MG63 (cell line): Measurements from ENCODE around the gene PRKRIP1. TPM values are rescaled to one million over a fixed set of nuclear protein-coding genes. Genes with fewer than 3 reads are reported as not detected.
A peak's percentile ranks its signal among the peaks of the same experiment; 100 is the strongest.
"Not testable (repeated sequence)": the region's sequence is repeated elsewhere in the genome, so short reads cannot be mapped to it uniquely, and the experiment has no call there.

Experiments used
- DNase-seq: peaks from one replicate; pipeline ENCODE4 v3.0.0-alpha.2; 2020
- H3K27me3 ChIP-seq: fragments of 250-450 bp; sonication (Bioruptor Pico); 2 replicates; pipeline ENCODE4 v1.5.1; 2020; ENCODE audit warnings: mild to moderate bottlenecking, moderate library complexity
- H3K36me3 ChIP-seq: fragments of 250-450 bp; sonication (Bioruptor Pico); 2 replicates; pipeline ENCODE4 v1.5.1; 2020; ENCODE audit warnings: mild to moderate bottlenecking, moderate library complexity
- H3K4me3 ChIP-seq: fragments of 250-450 bp; sonication (Bioruptor Pico); 2 replicates; pipeline ENCODE4 v1.5.1; 2020; ENCODE audit warnings: mild to moderate bottlenecking, moderate library complexity
- H3K9me3 ChIP-seq: fragments of 250-450 bp; sonication (Bioruptor Pico); 2 replicates; pipeline ENCODE4 v1.5.1; 2020; ENCODE audit warnings: mild to moderate bottlenecking, moderate library complexity
- total RNA-seq: library from RNA; depleted of rRNA; stranded (reverse); fragments of >200 nt; shearing (Covaris generic); gene quantifications from 2 replicates; pipeline ENCODE4 v1.2.3, GENCODE V29; 2014; ENCODE audit warnings: low replicate concordance

PRKRIP1 gene
- total RNA-seq, 1 experiment from 2014 or later, result 16.2 TPM

DNA sequence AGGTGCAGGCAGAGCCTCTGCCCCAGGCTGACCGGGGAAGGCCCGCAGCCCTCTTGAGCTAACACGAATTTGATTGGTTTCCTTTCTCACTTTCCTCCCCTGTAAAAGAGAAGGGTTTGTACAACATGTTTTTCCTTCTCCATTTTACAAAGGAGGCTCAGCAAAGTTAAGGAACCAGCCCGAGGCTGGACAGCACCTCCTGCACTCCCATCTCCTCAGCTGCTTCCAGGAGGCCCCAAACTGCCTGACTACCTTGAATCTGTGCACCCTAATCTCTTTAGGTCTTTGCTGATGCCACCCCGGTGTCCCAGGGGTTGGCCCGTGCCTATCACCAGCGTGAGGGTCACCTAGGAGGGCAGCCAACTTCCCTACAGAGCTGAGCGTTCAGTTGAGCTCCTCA is 64.3 kb downstream of the PRKRIP1 start:
- no peak overlapping the region for H3K4me3 ChIP-seq
- no peaks in the 10 kb centered on the region for H3K36me3 ChIP-seq
- no peaks in the 10 kb centered on the region for H3K9me3 ChIP-seq
- H3K27me3 ChIP-seq, result no peaks in the 10 kb centered on the region
- no peak for DNase-seq

DNA sequence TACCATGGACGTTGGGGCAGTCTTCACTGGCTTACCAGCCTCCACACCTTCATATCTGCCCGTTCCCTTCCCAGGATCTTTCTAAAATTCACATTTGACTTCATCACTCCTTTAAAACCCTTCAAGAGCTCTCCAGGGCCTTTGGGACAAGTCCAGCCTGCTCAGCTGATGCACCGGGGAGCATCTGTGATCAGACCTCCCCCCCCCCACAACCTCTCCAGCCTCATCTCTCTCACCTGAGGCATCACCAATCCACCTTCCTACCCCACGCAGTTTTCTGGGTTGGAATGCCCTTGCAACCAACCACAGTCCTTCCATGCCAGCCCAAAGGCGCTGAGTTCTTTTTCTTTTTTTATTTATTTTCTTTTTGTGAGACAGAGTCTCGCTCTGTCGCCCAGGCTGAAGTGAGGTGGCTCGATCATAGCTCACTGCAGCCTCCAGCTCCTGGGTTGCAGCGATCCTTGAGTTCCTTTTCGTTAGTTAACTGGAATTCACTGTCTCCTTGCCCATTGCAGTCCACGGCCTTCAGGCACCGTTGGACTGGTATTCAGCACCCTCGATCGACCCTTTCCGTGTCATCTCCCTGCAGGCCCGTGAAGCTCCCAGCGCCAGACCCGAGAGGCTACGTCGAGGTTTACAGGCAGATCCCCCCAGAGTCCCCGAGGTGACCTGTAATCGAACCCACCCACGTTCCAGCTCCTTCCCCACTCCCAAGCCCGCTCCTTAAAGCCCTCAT is 67.8 kb downstream of the PRKRIP1 start:
- Histone ChIP-seq H3K9me3 (no peaks in the 10 kb centered on the region), H3K4me3 (peak overlapping the region; percentile 83), H3K36me3 (no peaks in the 10 kb centered on the region), H3K27me3 (no peaks in the 10 kb centered on the region)
- no peak for DNase-seq

DNA sequence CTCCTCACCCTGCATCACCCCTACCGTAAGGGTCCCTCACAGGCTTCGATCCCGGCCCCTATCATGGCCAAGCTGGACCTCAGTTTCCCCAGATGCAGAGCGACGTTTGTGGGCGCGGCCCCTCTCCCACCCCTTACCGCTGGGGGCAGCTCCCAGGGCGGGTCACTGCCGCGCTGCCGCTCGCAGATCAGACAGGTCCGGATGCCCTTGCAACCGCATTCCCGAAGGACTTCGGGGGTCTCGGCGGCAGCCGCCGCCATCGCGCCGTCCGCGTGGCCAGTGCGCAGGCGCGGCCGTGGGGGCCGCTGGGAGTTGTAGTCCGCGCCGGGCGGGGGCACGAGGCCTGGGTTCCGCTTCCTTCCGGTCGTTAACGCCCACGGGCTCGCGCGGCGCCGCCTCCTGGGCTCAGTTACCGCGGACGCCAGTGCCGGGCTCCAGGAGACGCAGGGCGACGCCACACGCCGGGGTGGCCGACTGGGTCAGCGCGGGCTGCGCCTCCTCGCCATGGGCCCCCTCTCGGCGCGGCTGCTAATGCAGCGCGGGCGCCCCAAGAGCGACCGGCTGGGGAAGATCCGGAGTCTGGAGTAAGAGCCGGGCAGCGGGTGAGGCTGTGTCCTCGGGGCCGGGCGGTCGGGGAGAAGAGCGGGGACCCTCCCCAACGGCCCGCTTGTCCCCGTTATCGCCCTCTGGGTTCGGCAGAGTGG is 68.6 kb downstream of the PRKRIP1 start, which contains the start of the genes ALKBH4 and LRWD1:
Gene ALKBH4, minus strand, starts transcription at position 287 of the 704 bp plus-strand sequence. Its CDS starts 27 bp downstream, at position 260.
Gene LRWD1, plus strand, starts transcription at position 408 of the 704 bp plus-strand sequence. Its CDS starts 97 bp downstream, at position 505.
- DNase-seq, result peak; percentile 89
- Histone ChIP-seq H3K9me3 (no peaks in the 10 kb centered on the region), H3K36me3 (no peaks in the 10 kb centered on the region), H3K27me3 (no peaks in the 10 kb centered on the region), H3K4me3 (peak within 1 kb of the TSS; percentile 83)

DNA sequence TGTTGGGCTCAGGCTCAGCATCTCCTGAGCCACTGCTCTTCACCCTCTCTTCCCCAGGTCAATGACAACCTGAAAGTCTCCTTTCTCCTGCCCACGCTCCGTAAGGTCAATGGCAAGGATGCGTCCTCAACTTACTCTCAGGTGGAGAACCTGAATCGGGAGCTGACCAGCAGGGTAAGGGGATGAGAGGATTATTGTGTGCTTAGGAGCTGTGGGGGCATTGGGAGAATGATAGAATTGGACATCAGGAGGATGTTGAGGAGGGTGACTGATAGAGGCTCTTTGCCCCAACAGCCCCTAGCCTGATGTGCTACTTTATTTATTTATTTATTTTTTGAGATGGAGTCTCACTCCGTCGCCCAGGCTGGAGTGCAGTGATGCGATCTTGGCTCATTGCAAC is 69.9 kb downstream of the PRKRIP1 start:
- DNase-seq, result no peak
- Histone ChIP-seq H3K4me3 (no peak overlapping the region), H3K36me3 (no peaks in the 10 kb centered on the region), H3K27me3 (no peaks in the 10 kb centered on the region), H3K9me3 (no peaks in the 10 kb centered on the region)

DNA sequence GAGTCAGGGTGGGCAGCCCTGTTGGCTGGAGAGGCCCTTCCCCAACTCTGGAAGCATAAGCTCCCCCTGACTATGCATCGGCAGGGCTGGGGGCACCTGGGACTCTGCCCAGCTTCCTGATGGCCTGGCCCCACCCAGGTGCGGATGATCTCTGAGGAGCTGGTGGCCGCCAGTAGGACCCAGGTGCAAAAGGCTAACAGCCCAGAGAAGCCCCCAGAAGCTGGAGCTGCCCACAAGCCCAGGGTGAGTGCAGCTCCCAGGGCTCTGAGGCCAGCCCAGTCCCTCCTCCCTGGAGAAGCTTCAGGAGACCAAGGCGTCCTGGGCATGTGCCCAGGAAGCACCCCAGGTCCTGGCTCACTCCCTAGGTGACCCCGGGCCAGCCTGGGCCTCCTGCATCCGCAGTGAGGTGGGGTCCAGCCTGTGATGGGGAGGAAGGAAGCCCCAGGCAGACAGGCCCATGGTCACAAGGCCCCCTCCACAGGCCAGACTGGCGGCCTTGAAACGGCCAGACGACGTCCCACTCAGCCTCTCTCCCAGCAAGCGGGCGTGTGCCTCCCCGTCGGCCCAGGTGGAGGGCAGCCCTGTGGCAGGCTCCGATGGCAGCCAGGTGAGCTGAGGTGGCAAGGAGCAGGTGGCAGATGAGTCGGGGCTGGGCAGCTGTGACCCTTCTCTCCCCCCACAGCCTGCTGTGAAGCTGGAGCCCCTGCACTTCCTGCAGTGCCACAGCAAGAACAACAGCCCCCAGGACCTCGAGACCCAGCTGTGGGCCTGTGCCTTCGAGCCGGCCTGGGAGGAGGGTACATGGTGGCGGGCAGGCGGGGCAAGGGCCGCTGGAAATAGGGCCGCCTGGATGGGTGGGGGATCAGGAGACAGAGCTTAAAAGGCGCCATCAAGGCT is 71.7 kb downstream of the PRKRIP1 start:
- no peaks in the 10 kb centered on the region for H3K27me3 ChIP-seq
- H3K9me3 ChIP-seq, result no peaks in the 10 kb centered on the region
- no peak for DNase-seq
- peaks cover 3% of the 10 kb centered on the region; the same call in 1 of the 2 replicates for H3K36me3 ChIP-seq
- H3K4me3 ChIP-seq, result no peak overlapping the region

DNA sequence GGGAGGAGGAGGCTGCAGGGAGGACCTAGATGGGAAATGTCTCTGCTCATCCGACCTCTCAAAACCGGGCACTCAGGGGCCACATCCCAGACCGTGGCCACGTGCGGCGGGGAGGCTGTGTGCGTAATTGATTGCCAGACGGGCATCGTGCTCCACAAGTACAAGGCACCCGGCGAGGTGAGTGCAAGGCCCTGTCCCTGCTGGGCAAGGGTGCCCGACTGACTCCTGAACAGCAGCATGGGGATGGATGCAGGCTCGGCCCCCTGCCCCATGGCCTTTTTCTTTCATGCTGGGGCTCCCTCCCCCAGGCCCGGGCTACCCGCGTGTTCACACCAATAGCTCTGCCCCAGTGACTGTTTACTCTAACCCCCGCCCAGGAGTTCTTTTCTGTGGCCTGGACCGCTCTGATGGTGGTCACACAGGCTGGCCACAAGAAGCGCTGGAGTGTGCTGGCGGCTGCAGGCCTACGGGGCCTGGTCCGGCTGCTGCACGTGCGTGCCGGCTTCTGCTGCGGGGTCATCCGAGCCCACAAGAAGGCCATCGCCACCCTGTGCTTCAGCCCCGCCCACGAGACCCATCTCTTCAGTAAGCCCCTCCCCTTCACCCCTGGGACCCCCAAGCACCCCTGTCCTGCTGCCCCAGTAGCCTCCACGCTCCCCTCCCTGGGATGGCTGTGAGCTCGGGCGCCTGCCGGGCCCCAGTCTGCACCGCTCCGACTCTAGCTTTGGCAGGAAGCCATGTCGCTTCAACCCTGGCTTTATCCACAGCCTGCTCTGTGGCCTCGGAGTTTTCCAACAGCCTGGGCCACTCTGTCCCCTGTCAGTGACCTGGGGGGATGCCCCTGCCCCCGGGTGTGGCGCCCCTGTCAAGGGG is 72.6 kb downstream of the PRKRIP1 start:
- Histone ChIP-seq H3K27me3 (no peaks in the 10 kb centered on the region), H3K4me3 (no peak overlapping the region), H3K36me3 (peaks cover 3% of the 10 kb centered on the region; the same call in 1 of the 2 replicates), H3K9me3 (no peaks in the 10 kb centered on the region)
- no peak for DNase-seq

DNA sequence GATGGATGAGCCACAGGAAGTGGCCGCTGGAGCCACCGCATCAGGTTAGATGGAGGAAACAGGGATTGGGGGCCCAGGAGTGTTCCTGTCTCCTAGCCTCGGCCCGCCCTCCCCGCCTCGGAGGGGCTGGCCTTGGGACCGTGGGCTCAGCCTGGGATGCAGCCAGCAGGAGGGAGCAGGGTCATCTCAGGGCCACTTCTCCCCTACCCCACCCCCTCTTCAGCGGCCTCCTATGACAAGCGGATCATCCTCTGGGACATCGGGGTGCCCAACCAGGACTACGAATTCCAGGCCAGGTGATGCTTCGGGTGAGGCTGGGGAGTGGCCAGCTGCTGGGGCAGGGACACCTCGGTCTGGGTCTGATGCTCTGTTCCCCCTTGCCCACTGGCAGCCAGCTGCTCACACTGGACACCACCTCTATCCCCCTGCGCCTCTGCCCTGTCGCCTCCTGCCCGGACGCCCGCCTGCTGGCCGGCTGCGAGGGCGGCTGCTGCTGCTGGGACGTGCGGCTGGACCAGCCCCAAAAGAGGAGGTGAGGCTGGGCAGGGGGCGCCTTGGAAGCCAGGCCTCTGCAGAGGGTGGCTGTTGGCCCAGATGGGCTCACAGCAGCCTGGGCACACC is 73.3 kb downstream of the PRKRIP1 start:
- peaks cover 3% of the 10 kb centered on the region; the same call in 1 of the 2 replicates for H3K36me3 ChIP-seq
- H3K27me3 ChIP-seq, result no peaks in the 10 kb centered on the region
- no peaks in the 10 kb centered on the region for H3K9me3 ChIP-seq
- no peak overlapping the region for H3K4me3 ChIP-seq
- DNase-seq, result no peak

DNA sequence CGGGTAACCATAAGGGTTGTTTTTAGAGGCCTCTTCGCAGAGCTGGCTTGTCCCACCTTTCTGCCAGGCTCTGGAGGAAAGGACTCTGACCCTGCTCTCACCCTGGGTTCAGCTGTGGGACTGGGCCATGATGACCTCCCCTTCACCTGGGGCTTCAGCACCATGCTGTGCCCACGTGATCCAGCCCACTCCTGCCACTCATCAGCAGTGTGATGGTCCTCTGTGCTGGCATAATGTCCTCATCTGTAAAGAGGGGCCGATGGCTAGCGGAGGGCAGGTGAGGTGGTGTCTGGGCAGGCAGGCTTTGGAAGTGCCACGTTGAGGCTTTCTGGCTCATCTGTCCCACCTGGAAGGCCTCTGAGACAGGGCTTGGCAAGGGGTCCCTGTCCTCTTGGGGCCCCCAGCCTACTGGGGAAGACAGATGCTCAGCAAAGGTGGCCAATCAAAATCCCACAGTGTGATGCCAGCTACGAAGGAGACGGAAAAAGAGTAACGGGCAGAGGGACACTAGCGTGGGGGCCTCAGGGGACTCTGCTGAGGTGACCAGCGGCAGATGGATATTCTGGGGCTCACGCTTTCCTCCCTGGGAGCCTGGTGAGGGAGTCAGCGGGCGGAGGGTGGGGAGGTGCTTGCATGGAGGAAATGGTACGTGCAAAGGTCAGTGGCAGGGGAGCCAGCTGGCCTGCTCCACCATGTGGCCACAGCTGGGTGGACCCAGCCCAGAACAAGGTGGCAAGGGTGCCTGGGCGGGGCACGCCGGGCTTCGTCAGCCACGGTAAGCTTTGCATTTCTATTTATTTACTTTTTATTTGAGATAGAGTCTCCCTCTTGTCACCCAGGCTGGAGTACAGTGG is 74.0 kb downstream of the PRKRIP1 start:
- Histone ChIP-seq H3K27me3 (no peaks in the 10 kb centered on the region), H3K9me3 (no peaks in the 10 kb centered on the region), H3K36me3 (peaks cover 3% of the 10 kb centered on the region; the same call in 1 of the 2 replicates), H3K4me3 (no peak overlapping the region)
- no peak for DNase-seq

DNA sequence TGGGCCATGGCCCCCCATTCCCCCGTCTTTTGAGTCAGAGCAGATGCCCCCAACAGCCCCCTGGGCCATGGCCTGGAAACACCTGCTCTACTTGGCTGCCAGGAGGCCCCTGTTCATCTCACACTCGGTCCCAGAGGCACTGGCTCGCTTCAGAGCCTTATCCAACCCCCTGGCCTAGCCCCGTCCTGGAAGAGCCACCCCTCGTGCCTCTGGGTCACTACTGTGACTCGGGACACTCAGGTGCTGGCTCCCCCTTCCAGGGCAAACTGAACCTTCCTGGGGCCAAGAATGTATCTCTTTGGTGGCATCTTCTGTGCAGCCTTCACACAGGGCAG is 75.6 kb downstream of the PRKRIP1 start:
- no peak for DNase-seq
- Histone ChIP-seq H3K4me3 (no peak overlapping the region), H3K27me3 (no peaks in the 10 kb centered on the region), H3K36me3 (peaks cover 3% of the 10 kb centered on the region; the same call in 1 of the 2 replicates), H3K9me3 (no peaks in the 10 kb centered on the region)

DNA sequence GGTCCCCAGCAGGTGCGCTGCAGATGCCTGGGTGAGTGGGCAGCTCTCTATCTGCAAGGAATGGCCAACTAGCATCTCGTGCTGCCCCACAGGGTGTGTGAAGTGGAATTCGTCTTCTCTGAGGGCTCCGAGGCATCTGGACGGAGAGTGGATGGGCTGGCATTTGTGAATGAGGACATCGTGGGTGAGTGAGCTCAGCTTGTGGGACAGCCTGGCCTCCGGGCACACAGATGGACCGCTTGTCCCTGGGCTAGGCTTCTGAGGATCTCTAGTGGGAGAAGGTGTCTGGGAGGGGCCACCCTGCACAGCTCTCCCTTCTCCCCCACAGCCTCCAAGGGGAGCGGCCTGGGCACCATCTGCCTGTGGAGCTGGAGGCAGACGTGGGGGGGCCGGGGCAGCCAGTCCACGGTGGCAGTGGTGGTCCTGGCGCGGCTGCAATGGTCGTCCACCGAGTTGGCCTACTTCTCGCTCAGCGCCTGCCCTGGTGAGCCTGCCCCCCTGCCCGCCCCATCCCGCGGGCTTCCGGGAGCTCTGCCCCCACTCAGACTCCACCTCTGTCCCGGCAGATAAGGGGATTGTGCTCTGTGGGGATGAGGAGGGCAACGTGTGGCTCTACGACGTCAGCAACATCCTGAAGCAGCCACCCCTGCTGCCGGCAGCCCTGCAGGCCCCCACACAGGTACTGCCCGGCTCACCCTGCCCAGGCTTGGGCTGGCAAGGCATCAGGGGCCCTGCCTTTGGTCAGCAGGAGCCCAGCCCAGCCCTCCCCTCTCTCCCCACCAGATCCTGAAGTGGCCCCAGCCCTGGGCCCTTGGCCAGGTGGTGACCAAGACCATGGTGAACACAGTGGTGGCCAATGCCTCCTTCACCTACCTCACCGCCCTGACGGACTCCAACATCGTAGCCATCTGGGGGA is 76.2 kb downstream of the PRKRIP1 start:
- Histone ChIP-seq H3K9me3 (no peaks in the 10 kb centered on the region), H3K4me3 (no peak overlapping the region), H3K27me3 (no peaks in the 10 kb centered on the region), H3K36me3 (peaks cover 3% of the 10 kb centered on the region; the same call in 1 of the 2 replicates)
- no peak for DNase-seq

DNA sequence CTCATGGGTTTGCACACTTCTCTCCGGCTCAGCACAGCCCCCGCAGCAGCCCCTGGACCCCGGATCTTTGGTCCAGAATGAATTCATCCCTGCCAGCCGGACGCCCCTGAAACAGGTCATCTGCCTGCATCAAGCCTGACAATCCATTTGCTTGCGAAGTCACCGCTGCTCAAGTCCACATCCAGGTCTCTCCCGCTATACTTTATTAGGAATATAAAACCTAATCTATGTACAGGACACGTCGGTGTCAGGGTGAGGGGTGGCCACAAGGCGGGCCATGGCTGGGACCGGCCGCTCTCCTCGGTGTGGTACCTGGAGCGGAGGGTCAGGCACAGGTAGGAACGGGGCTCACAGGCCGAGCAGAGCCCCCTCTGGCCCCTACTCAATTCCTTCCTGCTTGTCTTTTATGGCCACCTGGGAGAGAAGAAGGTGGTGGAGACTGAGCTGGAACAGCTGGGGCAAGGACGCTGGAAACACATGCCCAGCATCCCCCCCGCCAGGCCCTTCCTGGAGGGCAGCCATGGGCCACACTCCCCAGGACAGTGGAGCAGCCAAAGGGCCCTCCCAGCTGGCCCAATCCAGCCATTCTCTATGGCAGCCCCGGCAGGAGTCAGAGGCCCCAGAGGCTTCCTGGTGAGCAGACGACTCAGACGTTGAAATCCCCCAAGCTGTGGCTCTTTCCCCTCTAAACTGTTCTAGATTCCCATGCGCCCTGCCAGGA is 77.3 kb downstream of the PRKRIP1 start:
- Histone ChIP-seq H3K4me3 (no peak overlapping the region), H3K27me3 (no peaks in the 10 kb centered on the region), H3K36me3 (peaks cover 3% of the 10 kb centered on the region; the same call in 1 of the 2 replicates), H3K9me3 (no peaks in the 10 kb centered on the region)
- no peak for DNase-seq

DNA sequence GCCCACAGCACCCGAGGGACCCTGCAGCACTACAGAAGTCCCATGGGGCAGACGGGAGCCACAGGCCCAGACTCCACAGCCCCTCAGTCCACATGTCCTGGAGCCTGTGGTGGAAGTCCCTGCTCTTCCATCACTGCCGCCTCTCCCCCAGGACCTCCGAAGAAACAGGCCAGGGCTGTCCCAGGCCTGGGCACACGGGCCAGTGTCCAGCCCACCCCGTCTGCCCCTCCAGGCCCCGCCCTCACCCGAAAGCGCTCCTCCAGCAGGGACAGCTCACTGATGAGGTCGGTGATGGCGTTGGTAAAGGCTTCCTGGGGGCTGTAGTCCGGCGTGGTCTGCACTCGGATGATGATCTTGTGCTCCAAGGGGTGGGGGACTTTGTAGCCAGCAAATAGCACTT is 78.0 kb downstream of the PRKRIP1 start:
- H3K4me3 ChIP-seq, DNase-seq, H3K36me3 ChIP-seq, H3K9me3 ChIP-seq, H3K27me3 ChIP-seq: not testable (repeated sequence)

DNA sequence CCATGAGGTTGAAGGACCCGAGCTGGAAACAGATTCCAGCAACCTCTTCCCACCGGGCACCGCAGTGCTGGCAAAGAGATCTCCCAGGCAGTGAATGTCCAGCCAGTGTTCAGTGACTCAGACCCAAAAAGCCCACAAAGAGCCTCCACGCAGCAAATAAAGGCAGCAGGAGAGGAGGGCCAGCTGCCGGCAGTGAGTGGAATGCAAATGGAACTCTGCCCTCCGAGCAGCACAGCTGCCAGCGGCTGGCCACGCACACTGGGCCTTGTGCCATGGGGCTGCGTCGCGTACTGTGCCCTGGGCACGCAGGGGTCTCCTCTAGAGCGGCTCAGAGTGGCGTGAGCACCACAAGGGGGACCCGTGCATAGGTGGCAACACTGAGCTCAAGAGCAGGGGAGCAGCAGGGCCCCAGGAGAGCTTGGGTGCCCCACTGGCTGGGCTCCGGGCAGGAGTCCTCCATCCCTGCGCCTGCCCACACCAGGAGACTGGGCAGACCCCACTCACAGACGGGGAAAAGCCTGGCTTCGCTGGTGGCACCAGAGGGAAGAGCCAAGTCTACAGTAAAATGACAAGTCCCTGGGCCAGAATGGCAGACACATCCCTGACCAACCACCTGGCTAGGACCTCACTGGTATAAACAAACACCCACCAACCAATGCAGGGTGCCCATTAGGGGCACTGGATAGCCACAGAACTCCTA is 78.7 kb downstream of the PRKRIP1 start:
- H3K27me3 ChIP-seq, H3K36me3 ChIP-seq, H3K9me3 ChIP-seq, H3K4me3 ChIP-seq: not testable (repeated sequence)
- peak; percentile 55 for DNase-seq
